Endothelial cell of umbilical vein (primary cell): ENCODE measurements around the gene GNB5. TPM values are rescaled to one million over a fixed set of nuclear protein-coding genes. Genes with fewer than 3 reads are reported as not detected.

Source experiments
- BruUV-seq: library from RNA; stranded (reverse); fragments of 400-500 nt; replicated peaks from 2 replicates; lab custom pipeline; 2021; lab: Mats Ljungman, UMichigan
- CTCF ChIA-PET: fragments of 300-600, 350-600 bp; sonication (Branson Sonifier 250); formaldehyde crosslinking; loops from one replicate; lab custom pipeline; 2021; ENCODE audit warnings: antibody characterized with exemption, inconsistent platforms; lab: Charles Lee
- POLR2A ChIA-PET: fragments of 300-600, 350-600 bp; sonication (Branson Sonifier 250); formaldehyde crosslinking; loops from one replicate; lab custom pipeline; 2021; ENCODE audit warnings: antibody characterized with exemption, inconsistent platforms; lab: Charles Lee
- DNase-seq: peaks from one replicate; pipeline ENCODE4 v3.0.0-alpha.2; 2011; ENCODE audit warnings: low read depth, low spot score
- FAIRE-seq: peaks from 2 replicates; lab custom pipeline; 2011; peaks lifted over from hg19 to GRCh38; lab: Jason Lieb, UNC
- H2AFZ ChIP-seq: 2 replicates; pipeline ENCODE4 v1.6.0; 2012; ENCODE audit warnings: low read depth, low read length, control low read depth, inconsistent platforms
- H3K27ac ChIP-seq: 2 replicates; pipeline ENCODE4 v1.5.1; 2011; ENCODE audit warnings: low read depth, mild to moderate bottlenecking, control low read depth, low read length, moderate library complexity; ENCODE audit not compliant: insufficient read depth
- H3K27me3 ChIP-seq, 2 experiments: 2 replicates each; pipeline versions ENCODE4 v1.6.0 to v1.6.1; 2011; ENCODE audit warnings: low read length in 2 of 2, mixed read lengths in 1 of 2; ENCODE audit not compliant: control insufficient read depth in 2 of 2, insufficient read depth in 2 of 2
- H3K36me3 ChIP-seq, 2 experiments: 2 replicates in 1 of 2; 3 replicates in 1 of 2; pipeline ENCODE4 v1.5.1; 2011; ENCODE audit warnings: low read length in 2 of 2, mild to moderate bottlenecking in 1 of 2, moderate library complexity in 1 of 2; ENCODE audit not compliant: control insufficient read depth in 2 of 2, insufficient read depth in 2 of 2; ENCODE audit errors: extremely low read depth in 1 of 2
- H3K4me1 ChIP-seq: 3 replicates; pipeline ENCODE4 v1.5.1; 2011; ENCODE audit warnings: mild to moderate bottlenecking, low read length; ENCODE audit not compliant: control insufficient read depth, insufficient read depth; ENCODE audit errors: extremely low read depth
- H3K4me2 ChIP-seq: 2 replicates; pipeline ENCODE4 v1.6.1; 2011; ENCODE audit warnings: low read length, control low read depth, mixed read lengths; ENCODE audit not compliant: insufficient read depth
- H3K4me3 ChIP-seq, 3 experiments: fragments of 200-600 bp in 1 of 3; sonication (generic), shearing (Covaris generic) in 1 of 3; replicated peaks in 1 of 3; 2 replicates each; pipeline ENCODE4 v1.5.1; 2011 to 2016; ENCODE audit warnings: control low read depth in 3 of 3, low read length in 3 of 3, mild to moderate bottlenecking in 2 of 3, inconsistent platforms in 1 of 3, low read depth in 1 of 3, moderate library complexity in 1 of 3; ENCODE audit not compliant: insufficient read depth in 1 of 3
- H3K79me2 ChIP-seq: 2 replicates; pipeline ENCODE4 v1.6.0; 2012; ENCODE audit warnings: low read length, inconsistent platforms; ENCODE audit not compliant: control insufficient read depth, insufficient read depth
- H3K9ac ChIP-seq: replicated peaks from 2 replicates; pipeline ENCODE3; 2011; ENCODE audit warnings: low read length, control low read depth; ENCODE audit not compliant: insufficient read depth; ENCODE audit errors: extremely low read depth
- H3K9me1 ChIP-seq: replicated peaks from 3 replicates; pipeline ENCODE4 v1.6.0; 2011; ENCODE audit warnings: mild to moderate bottlenecking, low read length; ENCODE audit not compliant: control insufficient read depth, insufficient read depth; ENCODE audit errors: extremely low read depth
- H3K9me3 ChIP-seq: replicated peaks from 2 replicates; pipeline ENCODE4 v1.5.1; 2012; ENCODE audit warnings: low read length, inconsistent platforms; ENCODE audit not compliant: control insufficient read depth, insufficient read depth
- H4K20me1 ChIP-seq: replicated peaks from 2 replicates; pipeline ENCODE3; 2011; ENCODE audit warnings: mild to moderate bottlenecking, low read length; ENCODE audit not compliant: control insufficient read depth, insufficient read depth; ENCODE audit errors: extremely low read depth
- CTCF ChIP-seq, 2 donors: IDR thresholded peaks; 1 replicate in 1 of 2; 2 replicates in 1 of 2; pipeline ENCODE4 v1.5.1; 2011; ENCODE audit warnings: low read length in 2 of 2, mild to moderate bottlenecking in 2 of 2, moderate library complexity in 2 of 2, control low read depth in 1 of 2, inconsistent platforms in 1 of 2, low read depth in 1 of 2; ENCODE audit not compliant: insufficient read depth in 1 of 2; ENCODE audit errors: extremely low read depth in 1 of 2
- EZH2 ChIP-seq: IDR thresholded peaks from 2 replicates; pipeline ENCODE4 v1.6.1; 2012; ENCODE audit warnings: borderline replicate concordance, low read depth, mild to moderate bottlenecking, moderate library complexity, low read length, inconsistent platforms; ENCODE audit not compliant: severe bottlenecking
- FOS ChIP-seq: IDR thresholded peaks from 2 replicates; pipeline ENCODE4 v1.6.1; 2011; ENCODE audit warnings: mild to moderate bottlenecking, low read length, moderate library complexity, borderline replicate concordance; ENCODE audit not compliant: insufficient read depth
- GATA2 ChIP-seq: IDR thresholded peaks from 2 replicates; pipeline ENCODE4 v1.7.0; 2011; ENCODE audit warnings: low read depth, mild to moderate bottlenecking, moderate library complexity, mixed read lengths, low read length; ENCODE audit not compliant: insufficient read length, insufficient read depth
- JUN ChIP-seq: IDR thresholded peaks from 2 replicates; pipeline ENCODE4 v1.6.1; 2011; ENCODE audit warnings: borderline replicate concordance, low read depth; ENCODE audit not compliant: insufficient read length, insufficient read depth
- MYC ChIP-seq: IDR thresholded peaks from one replicate; pipeline ENCODE4 v1.6.1; 2011; ENCODE audit warnings: mild to moderate bottlenecking, low read depth, low read length
- POLR2A ChIP-seq: IDR thresholded peaks from 2 replicates; pipeline ENCODE4 v1.6.1; 2012; ENCODE audit warnings: low read depth, mild to moderate bottlenecking, control low read depth, low read length
- dilution Hi-C: fragments of 300-500 bp; cut with MboI; formaldehyde crosslinking; loops from one replicate; pipeline ENCODE4 v1.15.0; 2019; ENCODE audit warnings: low sequenced_read_pairs; ENCODE audit not compliant: extremely low pct_ligation_motif_present
- intact Hi-C: fragments of 100-400 bp; cut with micrococcal nuclease; formaldehyde crosslinking; loops from one replicate; pipeline ENCODE4 v1.10.0; 2022
- polyA plus RNA-seq, 4 experiments: library from polyadenylated mRNA; depleted of rRNA in 3 of 4; stranded (reverse) in 3 of 4; unstranded in 1 of 4; fragments of >200 nt; gene quantifications; 2 replicates each; pipeline versions ENCODE4 v1.2.1 to v1.2.3, GENCODE V29; 2011 to 2012; ENCODE audit warnings: missing spikeins in 1 of 4
- total RNA-seq: library from RNA; stranded (reverse); gene quantifications from 2 replicates; pipeline ENCODE4 v1.2.3, GENCODE V29; 2021

GNB5 gene
- total and polyA plus RNA-seq, 2 donors (not counting 3 experiments of a cell fraction or from before 2014, with no cell fraction given) = 15.6 to 16.8 TPM

- dilution Hi-C loops = no loop called here
- FAIRE-seq (no peak), DNase-seq (no peak)
- H2AFZ ChIP-seq = no peak overlapping the region
- TF ChIP-seq FOS = no peak
- no peak for TF ChIP-seq GATA2
- TF ChIP-seq POLR2A = no peak
- no peak for TF ChIP-seq MYC
- TF ChIP-seq EZH2 = no peak
- TF ChIP-seq CTCF (IDR thresholded peaks at IDR 0.05; ENCODE audit: extremely low read depth in 1 of 2, insufficient read depth in 1 of 2, low read depth in 1 of 2, low read length in 2 of 2) = no peak
- TF ChIP-seq JUN = no peak
- H3K4me2 ChIP-seq = no peak overlapping the region
- BruUV-seq = no TSS peak
- no peak overlapping the region for H3K4me3 ChIP-seq
- ChIA-PET POLR2A (no interaction called here), CTCF (no interaction called here)
- no peaks in the 10 kb centered on the region for H4K20me1 ChIP-seq
- H3K27me3 ChIP-seq = no peaks in the 10 kb centered on the region
- no peaks in the 10 kb centered on the region for H3K79me2 ChIP-seq
- no peak overlapping the region for H3K27ac ChIP-seq
- no peaks in the 10 kb centered on the region for H3K9me3 ChIP-seq
- no peaks in the 10 kb centered on the region for H3K9me1 ChIP-seq
- H3K36me3 ChIP-seq = no peaks in the 10 kb centered on the region
- intact Hi-C loops = no loop called here
- peaks cover 29% of the 10 kb centered on the region for H3K4me1 ChIP-seq
- no peak overlapping the region for H3K9ac ChIP-seq
Observed at GRCh38 chr15:52099651-52100272, 91.4 kb downstream of the GNB5 start.
